ENCODE measurements around the gene LGALS4. TPM values are rescaled to one million over a fixed set of nuclear protein-coding genes. Genes with fewer than 3 reads are reported as not detected.
"Not testable (repeated sequence)": the region's sequence is repeated elsewhere in the genome, so short reads cannot be mapped to it uniquely, and the experiment has no call there.

LGALS4 gene
- total RNA-seq, 4 donors from 2014 or later: 1.1 to 2.7 (median 1.9) TPM

GRCh38 chr19:38793671-38794070, 19.1 kb downstream of the LGALS4 start:
- H3K4me3 ChIP-seq (ENCODE audit: low read depth, poor library complexity, severe bottlenecking): no peak overlapping the region
- intact Hi-C loops (cut with DNase I; ENCODE audit: low total_unique reads): no loop called here
- DNase-seq (ENCODE audit: low spot score in 2 of 2): no peak
- 65 to 77% methylated on average over 5 of the region's 5 CpGs for WGBS, 2 donors
- no peak for TF ChIP-seq POLR2A (IDR thresholded peaks at IDR 0.05)
- TF ChIP-seq, protein P1, sequence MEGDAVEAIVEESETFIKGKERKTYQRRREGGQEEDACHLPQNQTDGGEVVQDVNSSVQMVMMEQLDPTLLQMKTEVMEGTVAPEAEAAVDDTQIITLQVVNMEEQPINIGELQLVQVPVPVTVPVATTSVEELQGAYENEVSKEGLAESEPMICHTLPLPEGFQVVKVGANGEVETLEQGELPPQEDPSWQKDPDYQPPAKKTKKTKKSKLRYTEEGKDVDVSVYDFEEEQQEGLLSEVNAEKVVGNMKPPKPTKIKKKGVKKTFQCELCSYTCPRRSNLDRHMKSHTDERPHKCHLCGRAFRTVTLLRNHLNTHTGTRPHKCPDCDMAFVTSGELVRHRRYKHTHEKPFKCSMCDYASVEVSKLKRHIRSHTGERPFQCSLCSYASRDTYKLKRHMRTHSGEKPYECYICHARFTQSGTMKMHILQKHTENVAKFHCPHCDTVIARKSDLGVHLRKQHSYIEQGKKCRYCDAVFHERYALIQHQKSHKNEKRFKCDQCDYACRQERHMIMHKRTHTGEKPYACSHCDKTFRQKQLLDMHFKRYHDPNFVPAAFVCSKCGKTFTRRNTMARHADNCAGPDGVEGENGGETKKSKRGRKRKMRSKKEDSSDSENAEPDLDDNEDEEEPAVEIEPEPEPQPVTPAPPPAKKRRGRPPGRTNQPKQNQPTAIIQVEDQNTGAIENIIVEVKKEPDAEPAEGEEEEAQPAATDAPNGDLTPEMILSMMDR (IDR thresholded peaks at IDR 0.05): no peak

- H3K4me3 ChIP-seq (ENCODE audit: low read depth, poor library complexity, severe bottlenecking): no peak overlapping the region
- DNase-seq (ENCODE audit: low spot score in 2 of 2): no peak
- intact Hi-C loops (cut with DNase I; ENCODE audit: low total_unique reads): no loop called here
- TF ChIP-seq, protein P1 (IDR thresholded peaks at IDR 0.05): no peak
- TF ChIP-seq POLR2A (IDR thresholded peaks at IDR 0.05): no peak
- 34 to 43% methylated on average over 8 of the region's 8 CpGs for WGBS, 2 donors
Measured at GRCh38 chr19:38793177-38793576, 19.6 kb downstream of the LGALS4 start.

DNA sequence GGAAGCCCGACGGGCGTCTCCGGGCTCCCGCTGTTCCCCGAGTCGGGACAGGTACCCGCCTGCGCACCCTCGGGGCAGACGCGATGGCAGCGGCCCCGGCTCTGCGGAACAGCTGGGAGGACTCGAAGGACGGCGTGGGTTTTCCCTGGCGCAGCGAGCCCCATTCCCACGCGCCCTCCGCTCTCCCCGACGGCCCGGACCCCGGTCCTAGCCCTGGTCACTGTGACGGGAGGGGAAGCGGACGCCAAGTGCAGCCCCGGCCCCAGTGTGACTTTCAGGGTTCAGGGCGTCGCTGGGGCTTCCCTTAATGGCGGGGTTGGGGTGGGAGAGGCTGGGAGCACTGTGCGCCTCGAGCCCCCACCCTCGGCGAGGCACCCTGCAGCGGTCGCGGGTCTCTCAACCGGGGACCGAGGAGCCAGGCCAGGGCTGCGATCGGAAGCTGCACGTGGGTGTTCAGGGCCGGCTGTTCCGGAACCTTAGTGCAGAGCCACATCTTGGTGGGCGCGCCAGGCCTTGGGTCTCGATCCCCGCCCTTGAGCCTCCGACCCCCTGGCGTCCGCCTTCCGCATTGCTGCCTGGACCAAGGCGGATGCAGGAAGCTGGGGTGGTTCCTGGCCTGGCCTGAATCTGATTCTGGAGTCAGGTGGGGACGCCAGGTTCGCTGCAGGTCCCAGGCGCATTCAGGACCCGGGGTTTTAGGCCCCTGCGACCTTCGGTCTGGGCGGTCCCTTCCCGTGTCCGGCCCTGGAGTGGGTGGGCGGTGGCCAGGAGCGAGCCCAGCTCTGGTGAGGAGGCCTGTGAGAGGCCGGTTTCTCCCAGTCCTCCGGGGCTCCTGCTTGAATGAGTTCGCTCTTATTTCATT, 20.3 kb downstream of the LGALS4 start:
- intact Hi-C loops (cut with DNase I; ENCODE audit: low total_unique reads): no loop called here
- H3K4me3 ChIP-seq (ENCODE audit: low read depth, poor library complexity, severe bottlenecking): no peak overlapping the region
- no peak for TF ChIP-seq POLR2A (IDR thresholded peaks at IDR 0.05)
- TF ChIP-seq, protein P1 (IDR thresholded peaks at IDR 0.05): no peak
- peak in 1 of 2 donors; percentile 92 for DNase-seq (ENCODE audit: low spot score in 2 of 2)
- WGBS, 2 donors: 11 to 18% methylated on average over 15 to 31 of the region's 71 CpGs

DNA sequence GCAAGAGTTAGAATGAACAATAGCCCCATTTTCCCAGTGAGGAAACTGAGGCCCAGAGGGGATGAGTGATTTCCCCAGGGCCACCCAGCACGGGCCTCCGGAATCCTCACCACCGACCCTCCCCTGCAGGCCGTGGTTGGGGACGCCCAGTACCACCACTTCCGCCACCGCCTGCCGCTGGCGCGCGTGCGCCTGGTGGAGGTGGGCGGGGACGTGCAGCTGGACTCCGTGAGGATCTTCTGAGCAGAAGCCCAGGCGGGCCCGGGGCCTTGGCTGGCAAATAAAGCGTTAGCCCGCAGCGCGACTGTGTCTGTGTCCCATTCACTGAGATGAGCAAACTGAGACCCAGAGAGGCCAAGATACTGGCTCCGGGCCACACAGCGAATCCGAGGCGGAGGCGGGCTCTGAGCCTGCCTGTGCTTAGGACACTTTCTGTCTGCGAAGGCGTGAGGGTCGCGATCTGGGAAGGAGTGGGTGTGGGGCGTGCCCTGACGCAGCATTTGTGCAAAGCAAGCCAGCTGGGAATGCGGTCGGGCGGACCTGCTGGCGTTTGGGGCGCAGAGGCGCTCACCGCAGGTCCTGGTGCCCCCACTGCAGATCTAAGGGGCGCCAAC, 21.2 kb downstream of the LGALS4 start:
- H3K4me3 ChIP-seq (ENCODE audit: low read depth, poor library complexity, severe bottlenecking); intact Hi-C loops (cut with DNase I; ENCODE audit: low total_unique reads); DNase-seq (ENCODE audit: low spot score in 2 of 2): not testable (repeated sequence)
- no CpG with 5 or more reads among the region's 40 CpGs for WGBS, 2 donors

- WGBS, 2 donors: 45% methylated on average over 10 of the region's 49 CpGs; no CpG with 5 or more reads in 1 of the 2 donors
- DNase-seq (ENCODE audit: low spot score in 2 of 2); H3K4me3 ChIP-seq (ENCODE audit: low read depth, poor library complexity, severe bottlenecking); intact Hi-C loops (cut with DNase I; ENCODE audit: low total_unique reads): not testable (repeated sequence)
Measured at GRCh38 chr19:38790507-38791403, 22.0 kb downstream of the LGALS4 start.

GRCh38 chr19:38788478-38789243, 24.1 kb downstream of the LGALS4 start, which contains the start of gene LGALS7B:
Gene LGALS7B (plus strand): TSS chr19:38789200. CDS start chr19:38789227, 27 bp downstream.
- WGBS, 2 donors: 45 to 49% methylated on average over 11 to 12 of the region's 17 CpGs
- intact Hi-C loops (cut with DNase I; ENCODE audit: low total_unique reads): no loop called here

More at GRCh38 chr19:38788478-38789243, 24.1 kb downstream of the LGALS4 start, which contains the start of gene LGALS7B:
- H3K4me3 ChIP-seq (ENCODE audit: low read depth, poor library complexity, severe bottlenecking): no peak within 1 kb of the TSS
- no peak for DNase-seq (ENCODE audit: low spot score in 2 of 2)
- TF ChIP-seq, protein P1 (IDR thresholded peaks at IDR 0.05): no peak
- no peak for TF ChIP-seq POLR2A (IDR thresholded peaks at IDR 0.05)
